DMS79 (cell line): ENCODE data around the gene NPY1R.

Source experiments
- DNase-seq: peaks from one replicate; lab custom pipeline; 2025; lab: John Stamatoyannopoulos, UW

Gene NPY1R

DNA sequence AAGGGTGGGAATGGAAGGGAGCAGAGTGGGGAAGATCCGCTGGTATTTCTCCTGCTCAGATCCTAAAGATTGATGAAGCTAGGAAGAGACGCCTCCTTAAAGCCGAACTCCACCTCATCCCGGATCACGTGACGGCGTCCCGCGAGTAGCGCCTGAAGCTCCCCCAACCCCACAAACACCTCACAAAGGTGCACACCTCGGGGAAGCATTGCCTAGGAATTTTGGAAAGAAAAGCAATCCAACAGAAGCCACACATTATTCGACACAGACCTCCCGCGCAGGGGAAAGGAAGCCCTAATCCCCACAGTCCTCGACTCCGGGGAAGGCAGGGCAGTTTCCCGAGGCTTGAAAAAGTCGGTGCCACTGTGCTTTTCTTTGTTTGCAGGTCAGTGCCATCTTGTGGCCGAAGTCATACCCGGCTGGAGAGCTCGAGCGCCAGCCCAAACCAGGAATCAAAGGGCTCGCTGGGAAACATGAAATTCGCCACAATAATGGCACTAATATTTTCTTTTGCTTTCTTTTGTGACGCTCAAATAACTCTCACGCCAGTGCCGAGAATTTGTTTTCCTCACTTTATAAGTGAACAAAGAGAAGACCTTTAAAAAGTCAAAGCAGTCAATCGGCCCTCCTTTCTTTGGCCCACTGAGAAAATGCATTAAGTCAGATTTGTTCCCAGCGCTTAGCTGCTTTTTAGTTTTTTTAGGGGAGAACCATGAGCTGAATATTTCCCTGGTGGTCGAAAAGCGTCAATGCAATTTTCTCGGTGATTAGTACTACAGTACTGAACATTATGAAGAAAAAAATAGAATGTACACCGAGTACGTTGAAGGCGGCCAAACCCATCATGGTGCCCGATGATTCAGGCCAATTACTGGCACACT is at the start of gene NPY1R:
Gene NPY1R, minus strand, starts transcription at position 71 of the 881 bp plus-strand sequence. CDS start 6,042 bp downstream, outside the sequence.
- DNase-seq: peak; percentile 37

GRCh38 chr4:163380703-163381102 is 48.3 kb upstream of the NPY1R start:
- no peak for DNase-seq

DNA sequence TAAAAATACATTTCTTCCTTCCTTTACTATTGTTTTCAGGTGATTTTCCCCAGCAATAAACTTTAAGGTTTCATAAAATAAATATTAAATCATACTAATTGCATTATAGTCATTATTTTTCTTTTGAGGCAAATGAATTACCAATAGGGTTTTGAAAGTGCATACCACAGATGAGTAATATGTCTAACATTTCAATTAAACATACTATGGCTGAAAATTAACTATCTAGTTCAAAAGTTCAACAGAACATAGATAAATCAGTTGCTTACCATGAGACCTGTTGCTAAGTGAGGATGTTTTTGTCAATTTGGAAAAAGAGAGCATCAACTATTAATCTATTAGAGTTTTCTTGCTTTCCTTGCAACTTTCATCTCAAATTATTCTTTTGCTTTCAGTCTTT is 46.3 kb upstream of the NPY1R start:
- DNase-seq: no peak

DNA sequence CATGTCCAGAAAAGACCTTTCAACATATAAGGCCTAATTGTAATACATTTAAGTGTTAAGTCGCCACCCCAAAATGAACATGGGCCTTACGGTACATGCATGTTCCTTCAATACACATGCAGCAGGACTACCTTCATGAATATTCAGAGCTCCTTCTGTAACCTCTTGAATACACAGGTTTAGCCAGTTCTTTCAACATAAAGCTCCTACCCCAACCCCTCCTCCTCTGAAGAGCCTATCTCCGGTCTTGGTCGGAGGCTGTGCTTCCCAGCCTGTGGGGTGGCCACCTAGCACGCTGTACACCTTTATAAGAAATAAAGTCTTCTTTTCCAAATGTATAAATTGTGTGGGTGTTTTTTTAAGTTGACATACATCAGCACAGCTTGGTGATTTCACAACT is 39.6 kb upstream of the NPY1R start:
- no peak for DNase-seq

GRCh38 chr4:163367651-163368050 is 35.3 kb upstream of the NPY1R start:
- DNase-seq: no peak

DNA sequence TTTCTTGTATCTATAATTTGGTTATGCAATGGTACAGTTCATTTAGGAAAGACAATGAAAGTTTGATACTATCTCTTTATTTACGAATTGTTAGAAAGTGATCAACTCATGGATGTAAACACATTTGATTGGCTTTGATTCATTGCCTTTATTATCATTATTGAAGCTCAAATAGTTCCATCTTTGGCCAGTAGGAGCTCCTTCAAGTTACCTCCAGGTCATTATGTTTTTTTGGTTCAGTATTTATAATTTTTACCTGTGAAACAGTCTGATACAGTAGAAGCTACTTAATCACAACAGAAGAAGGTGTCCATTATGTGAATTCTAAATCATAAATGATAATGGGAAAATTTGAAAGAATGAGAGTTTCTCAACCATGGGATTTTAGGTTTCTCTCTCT is 23.7 kb upstream of the NPY1R start:
- no peak for DNase-seq

- no peak for DNase-seq
These were observed 20.7 kb upstream of the NPY1R start for GRCh38 chr4:163353054-163353453.

DNA sequence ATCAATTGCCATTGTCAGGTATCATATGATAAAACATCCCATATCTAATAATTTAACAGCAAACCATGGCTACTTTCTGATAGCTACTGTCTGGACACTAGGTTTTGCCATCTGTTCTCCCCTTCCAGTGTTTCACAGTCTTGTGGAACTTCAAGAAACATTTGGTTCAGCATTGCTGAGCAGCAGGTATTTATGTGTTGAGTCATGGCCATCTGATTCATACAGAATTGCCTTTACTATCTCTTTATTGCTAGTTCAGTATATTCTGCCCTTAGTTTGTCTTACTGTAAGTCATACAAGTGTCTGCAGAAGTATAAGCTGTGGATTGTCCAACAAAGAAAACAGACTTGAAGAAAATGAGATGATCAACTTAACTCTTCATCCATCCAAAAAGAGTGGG is 18.3 kb upstream of the NPY1R start:
- no peak for DNase-seq

DNA sequence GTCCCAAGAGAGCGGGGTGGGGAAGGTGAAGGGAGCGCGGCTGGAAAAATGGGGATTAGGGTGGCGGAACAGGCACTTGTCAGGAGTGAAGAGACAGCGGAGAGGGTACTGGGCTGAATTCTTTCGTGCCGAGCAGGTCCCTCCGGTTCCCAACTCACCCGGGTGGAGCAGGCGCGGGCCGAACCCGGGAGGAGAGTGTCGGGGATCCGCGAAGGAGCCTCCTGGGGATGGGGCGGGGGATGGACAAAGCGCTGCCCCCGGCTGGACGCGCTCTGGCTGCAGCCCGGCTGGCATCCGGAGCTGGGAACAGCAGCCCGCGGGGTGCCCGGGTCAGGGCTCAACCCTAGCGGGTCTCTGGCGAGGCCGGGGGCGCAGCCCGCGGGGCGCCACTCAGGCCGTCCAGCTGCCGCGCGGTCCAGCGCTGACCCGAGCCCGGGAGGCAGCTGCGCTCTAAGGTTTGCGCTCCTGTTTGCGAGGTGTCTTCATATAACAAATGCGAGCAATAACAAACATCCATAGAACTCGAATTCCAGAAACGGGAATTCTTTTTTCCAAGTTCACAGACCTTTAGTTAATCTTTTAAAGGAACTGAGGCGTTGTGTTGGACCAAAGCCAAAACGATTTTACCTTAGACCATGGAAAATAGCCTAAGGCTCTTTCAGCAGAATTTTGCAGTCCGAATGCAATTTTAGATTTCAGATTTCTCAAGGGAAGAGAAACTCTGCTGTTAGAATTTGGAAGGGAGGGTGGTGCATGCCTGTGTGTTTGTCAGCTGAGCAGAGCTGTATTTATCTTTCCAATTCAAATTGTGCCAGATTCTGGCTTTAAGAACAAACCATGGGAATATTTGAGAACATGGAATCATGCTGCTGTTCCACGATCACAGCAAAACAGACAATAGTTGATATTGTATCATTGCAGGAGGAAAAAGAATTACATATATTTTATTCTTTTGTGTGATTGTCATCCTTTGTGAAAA is 12.0 kb upstream of the NPY1R start:
- DNase-seq: no peak

DNA sequence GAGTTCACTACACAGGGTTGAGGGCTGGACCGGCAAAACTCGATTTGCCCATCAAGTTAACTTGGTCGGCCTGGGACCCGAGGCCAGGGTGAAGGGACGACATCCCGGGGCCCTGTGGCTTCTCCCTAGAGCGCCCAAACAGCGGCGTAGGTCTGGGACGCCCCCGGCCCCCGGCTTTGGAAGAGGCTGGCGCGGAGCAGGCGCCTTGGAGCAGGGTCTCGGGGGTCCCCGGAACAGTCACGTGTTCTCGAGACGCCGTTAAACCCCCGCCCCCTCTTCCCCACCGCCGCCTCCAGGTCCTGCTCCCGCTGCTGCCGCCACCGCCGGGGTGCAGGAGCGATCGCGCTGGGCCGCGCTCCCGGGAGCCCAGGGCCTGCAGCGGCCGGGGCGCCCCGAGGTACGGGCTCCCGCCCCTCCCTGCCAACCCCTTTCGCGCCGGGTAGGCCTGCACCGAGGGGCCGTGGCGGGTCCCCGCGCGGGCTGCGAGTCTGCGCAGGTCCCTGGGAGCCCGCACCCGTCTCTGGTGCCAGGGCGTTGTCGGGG is 11.3 kb upstream of the NPY1R start, which contains the start of gene NPY5R:
Gene NPY5R, plus strand, starts transcription at position 289 of the 543 bp plus-strand sequence. CDS start 6,382 bp downstream, outside the sequence.
- DNase-seq: no peak

GRCh38 chr4:163335384-163335783 is 3.0 kb upstream of the NPY1R start:
- DNase-seq: no peak

GRCh38 chr4:163331629-163332376 is 593 bp downstream of the NPY1R start:
- DNase-seq: no peak

DNA sequence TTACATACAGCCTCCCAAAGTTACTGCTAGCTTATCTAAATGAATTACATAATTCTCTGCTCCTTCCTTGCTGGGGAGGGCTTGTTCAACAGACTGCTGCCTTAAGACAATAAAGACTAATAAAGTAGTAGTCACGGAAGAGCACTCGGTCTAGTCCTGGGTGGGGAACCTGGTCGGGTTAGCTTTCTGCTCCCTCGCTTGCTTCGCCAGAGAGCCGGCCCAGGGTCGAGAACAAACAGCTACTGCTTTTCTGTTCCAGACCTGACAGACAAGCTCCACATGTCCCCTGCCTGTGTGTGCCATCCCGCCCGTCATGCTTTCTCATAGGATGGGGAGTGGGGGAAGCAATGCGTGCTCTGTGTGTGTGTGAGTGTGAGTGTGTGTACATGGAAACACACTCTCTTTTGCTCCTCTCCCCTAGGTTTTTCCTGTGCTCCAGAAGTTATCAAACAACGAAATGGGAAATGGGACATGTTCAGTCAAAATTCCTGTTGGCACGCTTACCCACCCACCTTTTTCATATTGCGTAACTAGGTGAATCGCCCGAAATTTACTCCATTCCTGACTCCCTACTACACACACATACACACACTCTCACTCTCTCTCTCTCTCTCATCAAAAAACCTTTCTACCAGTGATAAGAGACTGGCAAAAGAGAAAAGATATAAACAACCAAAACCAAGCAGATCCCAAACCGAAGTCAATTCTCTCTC is 1.3 kb downstream of the NPY1R start:
- no peak for DNase-seq

DNA sequence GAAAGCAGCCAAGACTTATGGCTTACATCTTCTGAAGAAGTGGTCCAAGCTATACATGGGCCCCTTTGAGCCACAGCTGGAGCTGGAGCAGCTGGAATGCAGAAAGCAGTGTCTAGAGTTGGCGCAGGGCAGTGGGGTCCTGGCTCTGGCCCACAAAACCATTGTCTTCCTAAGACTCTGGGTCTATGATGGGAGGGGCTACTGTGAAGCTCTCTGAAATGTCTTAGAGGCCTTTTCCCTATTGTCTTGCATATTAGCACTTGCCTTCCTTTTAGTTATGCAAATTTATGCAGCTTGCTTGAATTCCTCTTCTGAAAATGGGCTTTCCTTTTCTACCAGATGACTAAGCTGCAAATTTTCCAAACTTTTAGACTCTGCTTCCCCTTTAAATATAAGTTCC is 15.3 kb downstream of the NPY1R start:
- no peak for DNase-seq

- DNase-seq: no peak
These were observed 22.9 kb downstream of the NPY1R start for GRCh38 chr4:163309466-163309865.

DNA sequence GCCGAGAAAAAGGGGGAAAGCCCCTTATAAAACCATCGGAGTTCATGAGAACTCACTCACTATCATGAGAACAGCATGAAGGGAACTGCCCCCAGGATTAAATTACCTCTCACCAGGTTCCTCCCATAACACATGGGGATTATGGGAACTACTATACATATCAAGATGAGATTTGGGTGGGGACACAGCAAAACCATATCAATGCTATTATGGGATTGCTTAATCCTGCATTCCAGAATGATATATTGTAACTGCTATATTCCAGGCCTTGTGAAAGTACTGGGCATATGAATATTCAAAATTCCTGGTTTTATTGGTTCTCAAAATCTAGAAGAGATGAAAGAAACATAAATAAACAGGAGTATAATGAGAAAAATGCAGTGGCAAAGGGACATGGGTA is 29.3 kb downstream of the NPY1R start:
- DNase-seq: no peak

DNA sequence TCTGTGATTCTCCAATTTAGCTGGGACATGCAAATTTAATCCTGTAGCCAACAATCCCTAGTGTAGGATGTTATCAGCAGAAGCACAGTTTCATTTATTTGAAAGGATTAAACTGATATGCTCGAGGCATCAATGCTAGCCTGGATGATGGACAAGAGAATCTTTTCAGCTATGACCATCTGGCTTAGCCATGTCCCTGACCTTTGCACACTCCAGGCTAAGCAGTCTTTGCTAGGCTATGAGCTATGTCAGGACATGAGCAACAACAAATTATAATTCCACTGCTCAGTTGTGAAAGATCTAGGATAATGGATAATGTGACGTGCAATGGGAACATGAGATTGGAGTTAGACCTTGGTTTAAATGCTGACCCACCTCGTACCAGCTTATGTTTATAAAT is 32.0 kb downstream of the NPY1R start:
- DNase-seq: no peak

DNA sequence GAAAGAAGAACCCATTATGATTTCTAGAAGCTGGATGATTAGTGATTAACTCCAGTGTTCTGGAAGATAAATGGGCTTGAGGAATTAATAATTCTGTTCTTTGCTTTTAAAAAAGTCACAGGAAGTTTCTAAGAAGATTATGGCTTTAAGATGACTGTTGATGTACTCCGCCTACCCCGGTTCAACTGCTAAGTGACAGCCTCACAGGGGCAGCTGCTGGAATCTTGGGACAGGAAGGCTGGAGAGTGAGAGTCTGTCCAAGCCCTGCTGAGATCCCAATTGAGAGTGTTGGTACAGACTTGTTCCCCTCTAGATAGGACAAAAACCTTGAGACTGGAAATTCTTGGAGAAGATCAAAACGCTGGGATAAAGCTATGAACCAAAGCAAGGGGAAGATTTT is 37.3 kb downstream of the NPY1R start:
- no peak for DNase-seq

DNA sequence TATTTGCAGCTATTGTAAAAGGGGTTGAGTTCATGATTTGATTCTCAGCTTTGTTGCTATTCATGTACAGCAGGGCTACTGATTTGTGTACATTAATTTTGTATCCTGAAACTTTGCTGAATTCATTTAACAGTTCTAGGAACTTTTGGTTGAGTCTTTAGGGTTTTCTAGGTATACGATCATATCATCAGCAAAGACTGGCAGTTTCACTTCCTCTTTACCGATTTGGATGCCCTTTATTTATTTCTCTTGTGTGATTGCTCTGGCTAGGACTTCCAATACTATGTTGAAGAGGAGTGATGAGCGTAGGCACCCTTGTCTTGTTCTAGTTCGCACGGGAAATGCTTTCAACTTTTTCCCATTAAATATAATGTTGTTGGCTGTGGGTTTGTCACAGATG is 48.1 kb downstream of the NPY1R start:
- DNase-seq: no peak

GRCh38 chr4:163280703-163281519 is 51.5 kb downstream of the NPY1R start:
- no peak for DNase-seq
